Ishikawa (cell line): Measurements from ENCODE around the gene TMEM80.

Source experiments
- NFIC ChIP-seq: IDR thresholded peaks from 2 replicates; pipeline ENCODE4 v1.6.1; 2012
- RAD21 ChIP-seq: IDR thresholded peaks from 2 replicates; pipeline ENCODE4 v1.6.1; 2012; ENCODE audit warnings: low read depth
- TEAD4 ChIP-seq: IDR thresholded peaks from 2 replicates; pipeline ENCODE4 v1.6.1; 2012

GRCh38 chr11:742156-742546 is 46.5 kb downstream of the TMEM80 start:
- no peak for TF ChIP-seq RAD21
- TF ChIP-seq NFIC: no peak
- TF ChIP-seq TEAD4: no peak
